WTC11 (cell line): Measurements from ENCODE around the gene PLXNA2.

Experiments used
- CBFB ChIP-seq: sonication (generic); formaldehyde crosslinking; IDR thresholded peaks from 2 replicates; pipeline ENCODE4 v1.8.1; 2022; ENCODE audit warnings: mild to moderate bottlenecking, low read depth, missing genetic modification reagents
- CTCF ChIP-seq: fragments of 200-600 bp; IDR thresholded peaks from 2 replicates; pipeline ENCODE4 v1.8.0; 2022; ENCODE audit warnings: antibody characterized with exemption
- FOXK1 ChIP-seq: sonication (generic); formaldehyde crosslinking; IDR thresholded peaks from 2 replicates; pipeline ENCODE4 v1.8.0; 2022; ENCODE audit warnings: mild to moderate bottlenecking, moderate library complexity, missing genetic modification reagents
- JAZF1 ChIP-seq: fragments of 250-450 bp; sonication (Bioruptor Pico); IDR thresholded peaks from 2 replicates; pipeline ENCODE4 v1.9.0; 2021; ENCODE audit warnings: moderate library complexity, mild to moderate bottlenecking, inconsistent platforms
- MAX ChIP-seq: sonication (generic); formaldehyde crosslinking; IDR thresholded peaks from 2 replicates; pipeline ENCODE4 v1.8.0; 2022; ENCODE audit warnings: mild to moderate bottlenecking, missing genetic modification reagents
- NR3C1 ChIP-seq: sonication (generic); formaldehyde crosslinking; conservative IDR thresholded peaks from 2 replicates; pipeline ENCODE4 v1.8.1; 2023; ENCODE audit warnings: low read depth, mild to moderate bottlenecking, missing genetic modification reagents
- TEAD4 ChIP-seq: sonication (generic); formaldehyde crosslinking; IDR thresholded peaks from 2 replicates; pipeline ENCODE4 v1.8.0; 2022; ENCODE audit warnings: mild to moderate bottlenecking, missing genetic modification reagents
- ZNF263 ChIP-seq: sonication (generic); formaldehyde crosslinking; IDR thresholded peaks from 2 replicates; pipeline ENCODE4 v1.8.1; 2022; ENCODE audit warnings: low read depth, mild to moderate bottlenecking, moderate library complexity, missing genetic modification reagents
- ZNF396 ChIP-seq: fragments of 250-450 bp; sonication (Bioruptor Pico); IDR thresholded peaks from 2 replicates; pipeline ENCODE4 v1.8.0; 2021; ENCODE audit warnings: mild to moderate bottlenecking, moderate library complexity, borderline replicate concordance

GRCh38 chr1:208189183-208189582, 55.0 kb downstream of the PLXNA2 start:
- TF ChIP-seq CTCF: no peak
- TF ChIP-seq MAX (CRISPR knock-in tag): no peak
- no peak for TF ChIP-seq TEAD4 (CRISPR knock-in tag)
- no peak for TF ChIP-seq JAZF1 (CRISPR knock-in tag)
- no peak for TF ChIP-seq NR3C1
- no peak for TF ChIP-seq ZNF396
- no peak for TF ChIP-seq ZNF263 (CRISPR knock-in tag)
- TF ChIP-seq FOXK1 (CRISPR knock-in tag): no peak
- TF ChIP-seq CBFB (CRISPR knock-in tag): no peak
